ENCODE measurements around the gene SLC4A11.

DNA sequence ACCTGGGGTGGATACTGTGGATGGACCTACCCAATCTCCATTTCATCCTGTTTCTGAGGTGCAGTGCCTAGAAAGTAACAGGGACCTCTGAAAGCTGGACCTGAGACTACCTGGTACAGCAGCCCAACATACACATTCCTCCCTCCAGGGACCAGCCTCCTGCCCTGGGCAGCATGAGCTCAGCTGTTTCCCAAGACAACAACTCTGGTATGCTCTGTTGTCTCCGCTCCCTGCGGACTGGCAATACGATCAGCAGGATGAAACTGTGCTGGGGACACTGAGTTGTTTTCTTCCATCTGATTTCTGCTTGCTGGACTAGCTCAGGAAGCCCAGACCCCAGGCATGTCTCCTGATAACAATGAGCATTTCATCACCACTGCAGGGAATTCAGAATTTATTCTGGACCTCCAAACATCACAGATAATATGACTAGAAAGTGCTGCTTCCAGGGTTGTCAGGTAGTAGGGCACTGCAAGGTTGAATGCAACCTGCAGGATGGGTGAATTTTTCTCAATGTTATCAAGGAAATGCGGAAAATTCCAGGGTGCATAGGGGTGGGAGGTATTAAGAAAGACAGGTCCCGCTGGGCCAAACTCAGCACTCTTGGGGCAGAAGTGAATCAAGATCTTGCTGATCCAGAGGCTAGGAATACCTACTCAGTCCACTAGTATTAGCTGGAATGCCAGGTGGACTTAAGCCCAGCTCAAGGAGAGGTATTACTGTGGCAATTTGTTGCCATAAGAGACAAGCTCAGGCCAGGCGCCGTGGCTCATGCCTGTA lies 38.9 kb upstream of the SLC4A11 start:
- TF ChIP-seq CTCF (IDR thresholded peaks at IDR 0.05; ENCODE audit: low read depth, low read length) (no peak), EZH2phosphoT487 (IDR thresholded peaks at IDR 0.05; ENCODE audit: low read depth) (no peak)
